GM12872 (cell line): ENCODE results near the gene TYROBP.

Experiments
- CTCF ChIP-seq: IDR thresholded peaks from 3 replicates; pipeline ENCODE4 v1.5.1; 2011; ENCODE audit warnings: low read depth, mild to moderate bottlenecking, low read length, moderate library complexity; ENCODE audit not compliant: insufficient read depth

The TYROBP gene

GRCh38 chr19:35901854-35902661 is 6.0 kb downstream of the TYROBP start, which contains the start of gene HCST:
TSS of gene HCST (plus strand) at chr19:35902529. CDS start at chr19:35902594, 65 bp downstream.
- TF ChIP-seq CTCF, result peak; percentile 24; the same call in 1 of the 3 replicates

- TF ChIP-seq CTCF, result no peak
Measured at GRCh38 chr19:35901055-35901644, 6.9 kb downstream of the TYROBP start.

- TF ChIP-seq CTCF, result no peak
Measured at GRCh38 chr19:35899547-35900214, 8.4 kb downstream of the TYROBP start.

DNA sequence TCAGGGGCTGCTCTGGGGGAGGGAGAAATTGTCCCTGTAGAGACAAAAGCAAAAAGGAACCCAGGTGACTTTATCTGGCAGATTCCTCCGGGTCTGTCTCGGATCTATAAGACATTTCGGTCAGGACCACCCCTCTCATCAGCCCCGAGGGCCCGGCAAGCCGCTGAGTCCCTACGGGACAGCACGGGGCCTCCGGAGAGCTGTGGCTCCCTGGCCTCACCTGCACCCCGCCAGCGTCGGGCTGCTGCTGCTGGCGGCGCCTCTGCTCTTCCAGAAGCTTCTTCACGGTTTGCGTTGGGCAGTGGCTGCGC is 9.6 kb downstream of the TYROBP start:
- TF ChIP-seq CTCF, result no peak

DNA sequence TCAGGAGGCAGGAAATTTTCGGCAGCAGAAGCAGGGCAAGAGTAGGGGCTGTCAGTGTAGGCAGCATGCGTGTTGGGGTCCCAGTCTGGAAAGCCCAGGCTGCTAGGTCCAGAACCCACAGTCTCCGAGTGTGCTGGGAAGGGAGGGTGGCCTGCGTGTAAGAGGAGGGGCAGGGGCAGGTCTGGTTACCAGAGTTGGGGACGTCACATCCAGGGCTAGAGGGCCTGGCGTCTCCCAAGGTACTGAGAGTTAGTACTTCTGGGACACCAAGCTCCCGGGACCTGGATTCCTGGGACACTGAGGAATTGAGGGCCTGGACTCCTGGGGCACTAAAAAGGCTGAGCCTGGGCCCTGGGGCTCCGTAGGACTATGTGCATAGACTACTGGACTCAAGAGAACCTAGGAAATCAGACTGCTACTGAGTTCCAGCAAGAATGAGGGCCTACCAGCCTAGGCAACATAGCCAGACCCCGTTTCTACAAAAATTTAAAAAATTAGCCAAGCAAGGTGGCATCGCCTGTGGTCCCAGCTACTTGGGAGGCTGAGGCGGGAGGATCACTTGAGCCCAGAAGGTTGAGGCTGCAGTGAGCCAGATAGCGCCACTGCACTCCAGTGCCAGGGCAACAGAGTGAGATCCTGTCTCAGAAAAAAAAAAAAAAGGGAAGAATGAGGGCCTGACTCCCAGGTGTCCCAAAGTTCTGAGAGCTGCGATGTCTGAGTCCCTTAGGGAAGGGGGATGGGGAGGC is 10.2 kb downstream of the TYROBP start:
- no peak for TF ChIP-seq CTCF

- no peak for TF ChIP-seq CTCF
Measured at GRCh38 chr19:35896643-35897040, 11.5 kb downstream of the TYROBP start.
